ENCODE data around the gene MYBBP1A. TPM values are rescaled to one million over a fixed set of nuclear protein-coding genes. Genes with fewer than 3 reads are reported as not detected.

Gene MYBBP1A
- total RNA-seq, 1 donor from 2014 or later = 30.8 TPM

GRCh38 chr17:4550534-4551039, 4.6 kb downstream of the MYBBP1A start:
- DNase-seq (ENCODE audit: low spot score) = no peak

- DNase-seq (ENCODE audit: low spot score) = no peak
Measured at GRCh38 chr17:4549781-4550533, 5.2 kb downstream of the MYBBP1A start.

- DNase-seq (ENCODE audit: low spot score) = no peak
Measured at GRCh38 chr17:4548721-4549531, 6.3 kb downstream of the MYBBP1A start.

- DNase-seq (ENCODE audit: low spot score) = no peak
Measured at GRCh38 chr17:4548061-4548461, 7.1 kb downstream of the MYBBP1A start.

- no peak for DNase-seq (ENCODE audit: low spot score)
Measured at GRCh38 chr17:4547118-4547906, 7.9 kb downstream of the MYBBP1A start.

- DNase-seq (ENCODE audit: low spot score) = no peak
Measured at GRCh38 chr17:4545217-4545951, 9.8 kb downstream of the MYBBP1A start.

- no peak for DNase-seq (ENCODE audit: low spot score)
Measured at GRCh38 chr17:4544951-4545216, 10.3 kb downstream of the MYBBP1A start.

GRCh38 chr17:4544135-4544950, 10.8 kb downstream of the MYBBP1A start:
- no peak for DNase-seq (ENCODE audit: low spot score)

GRCh38 chr17:4543557-4544026, 11.6 kb downstream of the MYBBP1A start:
- DNase-seq (ENCODE audit: low spot score) = no peak

GRCh38 chr17:4542726-4543191, 12.4 kb downstream of the MYBBP1A start:
- DNase-seq (ENCODE audit: low spot score) = no peak

- no peak for DNase-seq (ENCODE audit: low spot score)
Measured at GRCh38 chr17:4542003-4542725, 13.0 kb downstream of the MYBBP1A start.

- DNase-seq (ENCODE audit: low spot score) = no peak
Measured at GRCh38 chr17:4541328-4542002, 13.7 kb downstream of the MYBBP1A start.

- no peak for DNase-seq (ENCODE audit: low spot score)
Measured at GRCh38 chr17:4540687-4541327, 14.4 kb downstream of the MYBBP1A start.

- DNase-seq (ENCODE audit: low spot score) = no peak
Measured at GRCh38 chr17:4540224-4540651, 14.9 kb downstream of the MYBBP1A start.

GRCh38 chr17:4539576-4540223, 15.5 kb downstream of the MYBBP1A start:
- DNase-seq (ENCODE audit: low spot score) = no peak

GRCh38 chr17:4539025-4539424, 16.2 kb downstream of the MYBBP1A start:
- DNase-seq (ENCODE audit: low spot score) = no peak

- no peak for DNase-seq (ENCODE audit: low spot score)
Measured at GRCh38 chr17:4538236-4539002, 16.8 kb downstream of the MYBBP1A start.

All from mucosa of gallbladder (tissue), 1 donor.